Measurements from ENCODE around the gene TGFBR3.

- TF ChIP-seq CTCF (IDR thresholded peaks at IDR 0.05) (no peak), POLR2A (IDR thresholded peaks at IDR 0.05) (no peak)
Measured at GRCh38 chr1:91640877-91641526, 244.9 kb downstream of the TGFBR3 start.
